HG02588 (cell line): ENCODE measurements around the gene MXRA8.
"Not testable (repeated sequence)": the region's sequence is repeated elsewhere in the genome, so short reads cannot be mapped to it uniquely, and the experiment has no call there.

Source experiments
- ATAC-seq: cut with Tn5 transposase; IDR thresholded peaks from one replicate; pipeline ENCODE4 v1.9.1; 2021; ENCODE audit warnings: mild to moderate bottlenecking, moderate library complexity; ENCODE audit not compliant: unreplicated experiment

Gene MXRA8

GRCh38 chr1:1370771-1371300, 12.5 kb upstream of the MXRA8 start:
- no peak for ATAC-seq

GRCh38 chr1:1370094-1370493, 11.7 kb upstream of the MXRA8 start:
- ATAC-seq: not testable (repeated sequence)

DNA sequence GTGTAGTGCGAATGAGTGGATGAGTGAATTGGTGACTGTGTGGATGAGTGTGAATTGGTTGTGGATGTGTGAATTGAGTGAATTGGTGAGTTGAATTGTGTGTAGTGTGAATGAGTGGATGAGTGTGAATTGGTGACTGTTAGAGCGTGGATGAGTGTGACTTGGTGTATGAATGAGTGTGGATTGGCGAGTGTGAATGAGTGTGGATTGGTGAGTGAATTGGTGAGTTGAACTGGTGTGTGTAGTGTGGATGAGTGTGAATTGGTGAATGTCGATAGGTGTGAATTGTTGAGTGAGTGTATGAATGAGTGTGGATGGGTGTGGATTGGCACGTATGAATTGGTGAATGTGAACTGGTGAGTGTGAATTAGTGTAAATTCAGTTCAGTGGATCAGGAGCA, 9.0 kb upstream of the MXRA8 start:
- ATAC-seq: no peak

- no peak for ATAC-seq
These were observed 8.3 kb upstream of the MXRA8 start for GRCh38 chr1:1366699-1367066.

DNA sequence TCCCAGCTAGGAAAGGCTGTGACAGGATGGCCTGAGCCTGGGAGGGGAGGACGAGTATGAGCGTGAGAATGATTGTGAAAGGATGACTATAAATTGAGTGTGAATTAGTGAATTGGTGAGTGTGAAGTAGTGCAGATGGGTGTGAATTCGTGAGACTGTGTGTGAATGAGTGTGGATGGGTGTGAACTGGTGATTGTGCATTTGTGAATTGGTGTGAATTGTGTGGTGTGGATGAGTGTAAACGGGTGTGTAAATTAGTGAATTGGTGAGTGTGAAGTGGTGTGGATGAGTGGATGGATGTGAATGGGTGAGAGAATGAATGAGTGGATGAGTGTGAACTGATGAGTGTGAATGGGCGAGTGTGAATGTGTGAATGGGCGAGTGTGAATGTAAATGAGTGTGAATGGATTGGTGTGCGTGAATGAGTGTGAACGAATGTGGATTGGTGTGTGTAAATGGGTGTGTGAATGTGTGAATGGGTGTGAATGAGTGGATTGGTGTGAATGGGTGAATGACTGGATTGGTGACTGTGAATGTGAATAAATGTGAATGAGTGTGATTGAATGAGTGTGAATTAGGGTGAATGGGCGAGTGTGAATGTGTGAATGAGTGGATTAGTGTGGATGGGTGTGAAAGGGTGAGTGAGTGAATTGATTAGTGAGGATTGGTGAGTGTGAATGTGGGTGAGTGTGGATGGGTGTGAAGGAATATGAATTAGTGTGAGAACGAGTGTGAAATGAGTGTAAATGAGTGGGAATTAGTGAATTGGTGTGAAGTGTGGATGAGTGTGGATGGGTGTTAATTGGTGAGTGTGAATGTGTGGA, 7.7 kb upstream of the MXRA8 start:
- no peak for ATAC-seq

DNA sequence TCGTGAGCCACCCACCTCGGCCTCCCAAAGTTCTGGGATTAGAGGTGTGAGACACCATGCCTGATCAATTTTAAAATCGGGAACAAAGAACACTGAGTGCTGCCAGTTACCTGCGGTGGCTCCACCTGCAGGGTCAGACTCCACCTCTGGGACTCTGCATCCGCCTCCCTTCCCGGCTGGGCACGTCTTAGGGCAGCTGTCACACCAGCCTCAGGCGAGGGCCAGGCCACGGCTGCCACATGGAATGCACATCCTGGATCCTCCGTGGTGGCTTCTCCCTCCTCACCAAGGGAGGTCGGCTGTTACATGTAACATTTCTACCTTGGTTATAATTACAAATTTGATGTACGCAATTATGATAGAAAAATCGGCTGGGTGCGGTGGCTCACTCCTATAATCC, 5.9 kb upstream of the MXRA8 start:
- no peak for ATAC-seq

DNA sequence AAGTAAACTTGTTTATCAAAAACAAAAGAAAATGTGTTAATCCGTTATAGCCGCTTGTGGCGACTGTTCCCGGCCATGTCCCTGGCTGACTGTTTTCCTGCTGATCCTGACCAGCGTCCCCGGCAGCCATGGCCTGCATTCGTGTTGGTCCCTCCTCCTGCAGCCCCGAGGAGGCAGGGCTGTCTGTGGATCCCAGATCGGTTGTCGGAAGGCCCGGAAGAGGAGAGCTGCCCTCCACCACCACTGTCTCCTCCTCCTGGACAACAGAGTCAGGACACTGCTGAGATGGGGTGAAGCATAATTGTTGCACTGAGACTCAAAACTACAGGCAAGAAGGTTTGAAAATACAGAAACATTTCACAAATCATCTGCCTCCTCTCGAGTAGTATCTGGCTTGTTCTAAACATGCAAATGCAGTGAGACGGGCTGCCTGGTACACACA, 3.6 kb upstream of the MXRA8 start:
- no peak for ATAC-seq

DNA sequence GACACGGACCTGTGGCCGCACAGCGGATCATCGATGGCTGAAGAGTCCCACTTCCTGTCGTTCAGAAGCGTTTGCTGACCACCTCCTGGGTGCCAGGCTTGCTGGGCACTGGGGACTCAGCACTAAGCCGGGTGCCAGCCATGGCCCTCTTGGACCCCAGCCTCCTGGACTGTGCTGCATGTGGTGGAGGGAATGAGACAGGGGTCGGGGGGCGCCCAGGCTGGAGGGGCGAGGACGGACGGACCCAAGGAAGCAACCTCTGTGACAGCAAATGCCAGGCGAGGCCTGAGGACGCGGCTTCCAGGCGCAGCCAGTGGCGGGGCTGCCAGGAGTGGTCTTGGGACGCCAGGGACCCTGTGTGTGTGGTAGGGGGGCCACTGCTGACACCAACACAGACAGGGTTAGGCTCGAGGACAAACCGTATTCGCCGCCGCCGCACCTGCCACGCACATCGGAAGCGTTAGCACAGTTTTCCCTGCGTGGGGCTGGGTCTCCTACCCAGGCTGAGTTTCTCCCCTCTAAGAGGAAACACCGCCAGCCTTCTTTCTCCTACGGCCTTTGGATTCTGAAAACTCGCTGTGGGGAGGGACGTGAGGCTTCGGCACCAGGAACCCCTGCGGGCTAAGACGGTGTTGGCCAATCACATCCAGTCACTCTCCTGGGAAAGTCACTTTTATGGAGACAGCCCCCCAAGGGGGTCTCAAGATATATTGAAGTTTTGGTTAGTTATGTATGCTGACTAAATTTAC, 3.1 kb upstream of the MXRA8 start:
- no peak for ATAC-seq

GRCh38 chr1:1360506-1361169, 2.3 kb upstream of the MXRA8 start:
- no peak for ATAC-seq

GRCh38 chr1:1359664-1360468, 1.5 kb upstream of the MXRA8 start:
- ATAC-seq: no peak

DNA sequence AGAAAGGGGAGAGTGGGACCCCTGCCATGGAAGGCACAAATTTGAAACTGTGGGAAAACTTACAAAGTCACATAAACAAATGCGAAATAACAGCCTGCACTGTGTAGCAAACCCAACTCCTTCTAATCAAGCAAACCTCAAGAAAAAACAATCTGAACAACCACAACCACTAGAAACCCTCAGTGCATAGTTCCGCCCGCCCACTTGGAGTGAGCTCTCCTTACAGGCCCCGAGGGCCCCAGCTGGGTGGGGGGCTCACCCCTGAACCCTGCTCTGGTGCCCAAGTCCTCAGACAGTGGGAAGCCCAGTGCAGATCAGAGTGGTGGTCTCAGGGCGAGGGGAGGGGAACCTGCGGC, 931 bp upstream of the MXRA8 start:
- ATAC-seq: no peak

GRCh38 chr1:1357871-1358432, 403 bp downstream of the MXRA8 start:
- ATAC-seq: no peak

GRCh38 chr1:1356796-1357401, 1.5 kb downstream of the MXRA8 start:
- no peak for ATAC-seq

- ATAC-seq: no peak
These were observed 2.1 kb downstream of the MXRA8 start for GRCh38 chr1:1356166-1356795.

- no peak for ATAC-seq
These were observed 2.9 kb downstream of the MXRA8 start for GRCh38 chr1:1355416-1355815.

DNA sequence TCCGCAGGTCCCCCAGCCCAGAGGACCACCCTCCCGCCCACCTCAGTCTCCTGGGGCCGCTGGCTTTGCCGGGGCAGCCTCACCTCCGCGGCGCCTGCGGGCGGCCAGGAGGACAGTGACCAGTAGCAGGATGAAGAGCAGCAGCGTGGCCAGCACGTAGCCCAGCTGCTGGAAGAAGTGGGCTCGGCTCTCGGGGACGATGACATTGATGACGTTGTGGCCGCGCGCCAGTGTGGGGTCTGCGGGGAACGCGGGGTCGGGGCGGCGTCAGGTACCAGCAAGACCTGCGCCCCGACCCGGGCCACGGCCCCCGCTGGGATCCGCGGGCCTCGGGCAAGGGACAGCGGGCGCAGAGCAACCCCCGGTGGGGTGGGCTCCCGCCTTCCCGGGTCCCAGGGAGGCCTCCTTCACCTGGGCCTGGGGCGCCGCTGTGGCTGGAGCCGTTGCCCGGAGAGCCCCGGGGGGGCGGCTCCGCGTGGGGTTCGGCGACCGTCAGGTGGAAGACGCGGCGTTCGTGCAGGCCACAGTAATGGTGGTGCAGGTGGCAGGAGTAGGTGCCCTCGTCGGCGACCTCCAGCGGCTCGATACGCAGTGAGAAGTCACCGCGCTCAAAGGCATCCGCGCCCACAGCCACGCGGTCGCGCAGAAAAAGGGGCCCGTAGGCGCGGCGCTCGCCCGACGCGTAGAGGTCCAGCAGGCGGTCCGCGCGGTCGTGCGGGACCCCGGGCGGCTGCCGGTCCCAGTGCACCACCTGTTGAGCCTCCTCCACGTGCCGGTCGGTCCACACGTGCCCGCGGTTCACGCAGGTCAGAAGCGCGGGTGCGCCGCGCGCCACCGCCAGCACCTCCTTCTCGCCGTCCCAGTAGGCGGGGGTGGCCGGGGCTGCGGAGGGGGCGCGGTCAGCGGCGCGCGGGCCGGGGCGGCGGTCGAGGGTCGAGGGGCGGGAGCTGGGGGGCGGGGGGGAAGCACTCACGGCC, 3.8 kb downstream of the MXRA8 start:
- ATAC-seq: no peak

GRCh38 chr1:1353389-1354151, 4.8 kb downstream of the MXRA8 start:
- no peak for ATAC-seq
